ENCODE results near the gene BSND. TPM values are rescaled to one million over a fixed set of nuclear protein-coding genes. Genes with fewer than 3 reads are reported as not detected.

The BSND gene
- total and polyA plus RNA-seq, 2 experiments from 2014 or later: 0.21 to 0.23 TPM

DNA sequence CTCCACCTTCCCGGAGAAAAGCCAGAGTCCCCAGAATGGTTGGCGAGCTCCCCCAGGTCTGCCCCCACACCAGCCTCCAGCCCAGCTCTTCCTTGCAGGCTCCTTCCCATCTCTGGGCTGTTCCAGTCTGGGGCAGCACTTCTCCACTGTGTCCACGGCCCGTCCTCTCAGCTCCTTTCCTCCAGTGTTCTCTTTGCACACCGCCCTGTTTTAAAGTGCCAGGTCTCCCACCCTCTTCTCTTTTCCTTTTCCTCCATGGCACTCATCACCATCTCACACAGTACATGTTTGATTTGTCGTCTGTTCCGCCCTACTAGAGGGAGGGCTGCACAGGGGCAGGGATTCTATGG lies 34.5 kb downstream of the BSND start:
- Histone ChIP-seq H2AFZ (no peak overlapping the region), H3K79me2 (no peaks in the 10 kb centered on the region), H4K20me1 (ENCODE audit: insufficient read depth, poor library complexity, severe bottlenecking) (no peaks in the 10 kb centered on the region), H3K4me2 (no peak overlapping the region), H3K9me3 (ENCODE audit: low read depth) (no peaks in the 10 kb centered on the region), H3K9me2 (replicated peaks; ENCODE audit: insufficient read depth) (no peaks in the 10 kb centered on the region), H3K4me1 (ENCODE audit: insufficient read depth) (no peaks in the 10 kb centered on the region), H3K27me3 (peaks cover 7% of the 10 kb centered on the region), H3K36me3 (replicated peaks; ENCODE audit: insufficient read depth, low read depth) (no peaks in the 10 kb centered on the region), H3K27ac (no peak overlapping the region), H3K4me3 (no peak overlapping the region)
- WGBS (ENCODE audit: low lambda C conversion rate, missing lambda C conversion rate): 74% methylated on average over 7 of the region's 7 CpGs
- no peak for TF ChIP-seq EZH2 (IDR thresholded peaks at IDR 0.05; ENCODE audit: borderline replicate concordance)
- TF ChIP-seq, protein P1, sequence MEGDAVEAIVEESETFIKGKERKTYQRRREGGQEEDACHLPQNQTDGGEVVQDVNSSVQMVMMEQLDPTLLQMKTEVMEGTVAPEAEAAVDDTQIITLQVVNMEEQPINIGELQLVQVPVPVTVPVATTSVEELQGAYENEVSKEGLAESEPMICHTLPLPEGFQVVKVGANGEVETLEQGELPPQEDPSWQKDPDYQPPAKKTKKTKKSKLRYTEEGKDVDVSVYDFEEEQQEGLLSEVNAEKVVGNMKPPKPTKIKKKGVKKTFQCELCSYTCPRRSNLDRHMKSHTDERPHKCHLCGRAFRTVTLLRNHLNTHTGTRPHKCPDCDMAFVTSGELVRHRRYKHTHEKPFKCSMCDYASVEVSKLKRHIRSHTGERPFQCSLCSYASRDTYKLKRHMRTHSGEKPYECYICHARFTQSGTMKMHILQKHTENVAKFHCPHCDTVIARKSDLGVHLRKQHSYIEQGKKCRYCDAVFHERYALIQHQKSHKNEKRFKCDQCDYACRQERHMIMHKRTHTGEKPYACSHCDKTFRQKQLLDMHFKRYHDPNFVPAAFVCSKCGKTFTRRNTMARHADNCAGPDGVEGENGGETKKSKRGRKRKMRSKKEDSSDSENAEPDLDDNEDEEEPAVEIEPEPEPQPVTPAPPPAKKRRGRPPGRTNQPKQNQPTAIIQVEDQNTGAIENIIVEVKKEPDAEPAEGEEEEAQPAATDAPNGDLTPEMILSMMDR (IDR thresholded peaks at IDR 0.05; ENCODE audit: poor library complexity): no peak
- TF ChIP-seq EZH2phosphoT487 (IDR thresholded peaks at IDR 0.05; ENCODE audit: low read depth, severe bottlenecking, unreplicated experiment): no peak
- no peak for DNase-seq (ENCODE audit: low spot score)

DNA sequence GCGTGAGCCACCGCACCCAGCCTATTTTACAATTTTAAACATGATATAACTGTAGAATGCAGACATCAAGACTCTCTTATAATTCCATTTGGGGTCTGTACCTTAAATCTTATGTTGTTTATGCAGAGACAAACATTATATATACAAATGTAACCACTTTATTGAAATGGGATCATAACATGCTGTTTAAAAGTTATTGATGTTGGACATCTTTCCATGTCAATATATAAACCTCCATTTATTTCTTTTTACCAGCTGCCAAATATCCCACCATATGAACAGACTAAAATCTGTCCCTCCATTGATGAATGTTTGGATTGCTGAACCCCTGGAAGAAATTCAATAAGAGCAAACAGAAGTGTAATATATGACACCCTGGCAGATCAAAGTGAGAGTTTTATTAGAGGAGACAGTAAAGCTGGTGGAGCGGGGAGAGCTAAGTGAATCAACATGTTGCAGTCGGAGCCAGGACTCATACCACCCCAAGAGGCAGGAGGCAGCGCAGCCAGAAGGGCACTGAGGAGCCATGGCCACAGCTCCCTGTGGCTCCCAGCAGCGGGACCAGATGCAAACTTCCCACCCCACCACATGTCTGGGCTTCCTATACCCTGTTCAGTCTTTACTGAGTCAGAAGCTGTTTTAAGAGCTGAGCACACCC lies 35.9 kb downstream of the BSND start:
- TF ChIP-seq EZH2phosphoT487 (IDR thresholded peaks at IDR 0.05; ENCODE audit: low read depth, severe bottlenecking, unreplicated experiment) (peak; percentile 94), EZH2 (IDR thresholded peaks at IDR 0.05; ENCODE audit: borderline replicate concordance) (no peak)

DNA sequence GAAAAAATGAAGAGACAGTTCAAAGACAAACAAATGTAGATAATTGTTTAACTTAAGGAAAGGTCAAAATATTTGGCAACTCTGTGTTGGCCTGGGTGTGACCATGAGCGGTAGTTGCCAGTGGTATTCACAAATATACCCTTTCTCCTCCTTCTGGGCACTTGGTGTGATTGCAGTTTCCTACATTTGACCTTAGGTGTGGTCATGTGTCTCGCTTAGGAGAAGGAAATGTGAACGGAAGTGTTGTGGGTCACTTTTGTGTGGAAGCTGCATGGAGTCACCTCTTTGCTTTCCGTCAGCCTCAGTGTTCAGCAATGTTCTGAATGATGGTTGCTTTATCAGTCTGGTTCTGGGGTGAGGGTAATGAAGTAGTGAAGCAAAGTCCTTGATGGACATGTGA lies 37.2 kb downstream of the BSND start:
- no peak for DNase-seq (ENCODE audit: low spot score)
- H3K27me3 ChIP-seq: peaks cover 25% of the 10 kb centered on the region

More for the DNA sequence above, 35.9 kb downstream of the BSND start:
- Histone ChIP-seq H4K20me1 (ENCODE audit: insufficient read depth, poor library complexity, severe bottlenecking) (no peaks in the 10 kb centered on the region), H3K4me1 (ENCODE audit: insufficient read depth) (no peaks in the 10 kb centered on the region), H3K36me3 (replicated peaks; ENCODE audit: insufficient read depth, low read depth) (no peaks in the 10 kb centered on the region), H3K4me3 (no peak overlapping the region), H3K4me2 (no peak overlapping the region), H3K9me3 (ENCODE audit: low read depth) (no peaks in the 10 kb centered on the region), H3K79me2 (no peaks in the 10 kb centered on the region), H3K27ac (no peak overlapping the region), H2AFZ (no peak overlapping the region), H3K27me3 (peaks cover 14% of the 10 kb centered on the region), H3K9me2 (replicated peaks; ENCODE audit: insufficient read depth) (no peaks in the 10 kb centered on the region)
- peak; percentile 37 for DNase-seq (ENCODE audit: low spot score)
- WGBS (ENCODE audit: low lambda C conversion rate, missing lambda C conversion rate): 63% methylated on average over 6 of the region's 6 CpGs

More for the DNA sequence above, 37.2 kb downstream of the BSND start:
- no peaks in the 10 kb centered on the region for H3K9me3 ChIP-seq (ENCODE audit: low read depth)
- H3K4me1 ChIP-seq (ENCODE audit: insufficient read depth): no peaks in the 10 kb centered on the region
- peaks cover 3% of the 10 kb centered on the region for H4K20me1 ChIP-seq (ENCODE audit: insufficient read depth, poor library complexity, severe bottlenecking)
- no peaks in the 10 kb centered on the region for H3K36me3 ChIP-seq (replicated peaks; ENCODE audit: insufficient read depth, low read depth)
- H3K9me2 ChIP-seq (replicated peaks; ENCODE audit: insufficient read depth): no peaks in the 10 kb centered on the region
- WGBS (ENCODE audit: low lambda C conversion rate, missing lambda C conversion rate): 75% methylated on average over 4 of the region's 4 CpGs
- H3K4me2 ChIP-seq: no peak overlapping the region
- no peak overlapping the region for H3K27ac ChIP-seq
- H3K4me3 ChIP-seq: no peak overlapping the region
- H2AFZ ChIP-seq: no peak overlapping the region
- no peak for TF ChIP-seq EZH2phosphoT487 (IDR thresholded peaks at IDR 0.05; ENCODE audit: low read depth, severe bottlenecking, unreplicated experiment)
- TF ChIP-seq EZH2 (IDR thresholded peaks at IDR 0.05; ENCODE audit: borderline replicate concordance): no peak
- TF ChIP-seq, protein P1 (IDR thresholded peaks at IDR 0.05; ENCODE audit: poor library complexity): no peak
- H3K79me2 ChIP-seq: peaks cover 8% of the 10 kb centered on the region
